HCT116 (cell line): ENCODE measurements around the gene BAZ1B. TPM values are rescaled to one million over a fixed set of nuclear protein-coding genes. Genes with fewer than 3 reads are reported as not detected.

Experiments used
- ATAC-seq: fragments of 200-7000 bp; cut with Tn5 transposase; 2 replicates; pipeline ENCODE4 v1.9.1; 2020; ENCODE audit warnings: mild to moderate bottlenecking, moderate library complexity
- BruUV-seq: library from RNA; stranded (reverse); fragments of 400-500 nt; replicated peaks from 2 replicates; lab custom pipeline; 2021; lab: Mats Ljungman, UMichigan
- CTCF ChIA-PET: fragments of 300-600 bp; sonication (Branson Sonifier 250); formaldehyde crosslinking; loops from one replicate; lab custom pipeline; 2021; ENCODE audit warnings: antibody characterized with exemption; lab: Charles Lee
- POLR2A ChIA-PET: fragments of 300-600, 350-600 bp; sonication (Branson Sonifier 250); formaldehyde crosslinking; loops from one replicate; lab custom pipeline; 2021; ENCODE audit warnings: antibody characterized with exemption; lab: Charles Lee
- RAD21 ChIA-PET, 2 experiments: fragments of 300-600 bp; sonication (Branson Sonifier 250); formaldehyde crosslinking; loops; one replicate each; lab custom pipeline; 2023; ENCODE audit warnings: low total read pairs in 2 of 2; ENCODE audit not compliant: uncharacterized antibody in 2 of 2, unreplicated experiment in 2 of 2, low non-redundant PET in 1 of 2; lab: Charles Lee
- DNase-seq: peaks from one replicate; pipeline ENCODE4 v3.0.0-alpha.2; 2010; ENCODE audit warnings: low read depth, low spot score
- H2AFZ ChIP-seq: fragments of 200-600 bp; shearing (Covaris generic), sonication (generic); 2 replicates; pipeline ENCODE4 v1.6.1; 2017; ENCODE audit warnings: low read depth, mixed run types, mixed read lengths, antibody characterized with exemption, low read length; ENCODE audit not compliant: poor library complexity, severe bottlenecking
- H3K27ac ChIP-seq: 2 replicates; pipeline ENCODE4 v1.5.1; 2012; ENCODE audit warnings: low read depth, low read length
- H3K27me3 ChIP-seq: fragments of 200-600 bp; sonication (generic); 2 replicates; pipeline ENCODE4 v1.6.1; 2016; ENCODE audit warnings: mixed run types, low read length, mixed read lengths; ENCODE audit not compliant: insufficient read depth
- H3K36me3 ChIP-seq, 2 experiments: fragments of 200-500 bp in 1 of 2; fragments of 200-600 bp in 1 of 2; sonication (Bioruptor generic) in 1 of 2; sonication (generic) in 1 of 2; 2 replicates each; pipeline versions ENCODE4 v1.5.1 to v1.6.1; 2014 to 2016; ENCODE audit warnings: low read length in 2 of 2, inconsistent platforms in 1 of 2, mixed read lengths in 1 of 2, mixed run types in 1 of 2; ENCODE audit not compliant: insufficient read depth in 2 of 2, control insufficient read depth in 1 of 2
- H3K4me1 ChIP-seq, 2 experiments: fragments of 200-600 bp in 1 of 2; sonication (generic) in 1 of 2; 2 replicates each; pipeline versions ENCODE4 v1.5.1 to v1.6.1; 2012 to 2017; ENCODE audit warnings: low read length in 2 of 2, inconsistent platforms in 1 of 2, mild to moderate bottlenecking in 1 of 2, mixed read lengths in 1 of 2, mixed run types in 1 of 2, moderate library complexity in 1 of 2; ENCODE audit not compliant: insufficient read depth in 2 of 2, control insufficient read depth in 1 of 2
- H3K4me2 ChIP-seq: fragments of 200-600 bp; sonication (generic); 2 replicates; pipeline ENCODE4 v1.6.1; 2017; ENCODE audit warnings: mixed run types, low read length, mixed read lengths
- H3K4me3 ChIP-seq, 2 experiments: fragments of 200-600 bp in 1 of 2; sonication (generic) in 1 of 2; replicated peaks in 1 of 2; 2 replicates each; pipeline ENCODE4 v1.5.1; 2011 to 2016; ENCODE audit warnings: low read length in 2 of 2, control low read depth in 1 of 2, low read depth in 1 of 2, mild to moderate bottlenecking in 1 of 2, mixed read lengths in 1 of 2, mixed run types in 1 of 2
- H3K79me2 ChIP-seq: fragments of 200-600 bp; sonication (generic); 2 replicates; pipeline ENCODE4 v1.6.1; 2017; ENCODE audit warnings: mild to moderate bottlenecking, mixed run types, low read length, moderate library complexity, mixed read lengths; ENCODE audit not compliant: insufficient read depth
- H3K9ac ChIP-seq: fragments of 200-600 bp; sonication (generic); 2 replicates; pipeline ENCODE4 v1.6.1; 2016; ENCODE audit warnings: low read length, mixed read lengths
- H3K9me2 ChIP-seq: fragments of 200-600 bp; sonication (generic), shearing (Covaris generic); 2 replicates; pipeline ENCODE4 v1.6.1; 2017; ENCODE audit warnings: mixed run types, mild to moderate bottlenecking, moderate library complexity; ENCODE audit not compliant: insufficient read depth
- H3K9me3 ChIP-seq, 2 experiments: fragments of 200-500 bp in 1 of 2; fragments of 200-600 bp in 1 of 2; sonication (Bioruptor generic) in 1 of 2; sonication (generic) in 1 of 2; 2 replicates each; pipeline ENCODE4 v1.6.1; 2014 to 2017; ENCODE audit warnings: low read length in 2 of 2, mixed read lengths in 2 of 2, inconsistent platforms in 1 of 2, low read depth in 1 of 2, mild to moderate bottlenecking in 1 of 2, mixed run types in 1 of 2, moderate library complexity in 1 of 2; ENCODE audit not compliant: control insufficient read depth in 1 of 2, insufficient read depth in 1 of 2
- H4K20me1 ChIP-seq: fragments of 200-600 bp; sonication (generic), shearing (Covaris generic); 2 replicates; pipeline ENCODE4 v1.6.1; 2017; ENCODE audit warnings: mixed run types, mild to moderate bottlenecking, moderate library complexity; ENCODE audit not compliant: insufficient read depth
- CBX3 ChIP-seq: IDR thresholded peaks from 2 replicates; pipeline ENCODE4 v1.6.1; 2012; ENCODE audit warnings: low read depth
- CEBPB ChIP-seq: IDR thresholded peaks from 2 replicates; pipeline ENCODE4 v1.6.1; 2012; ENCODE audit warnings: low read depth
- CTCF ChIP-seq, 3 experiments: fragments of 200-600 bp in 1 of 3; sonication (generic) in 1 of 3; IDR thresholded peaks in 2 of 3; conservative IDR thresholded peaks in 1 of 3; 2 replicates each; pipeline ENCODE4 v1.5.1; 2012 to 2017; ENCODE audit warnings: low read depth in 2 of 3, low read length in 2 of 3, antibody characterized with exemption in 1 of 3, borderline replicate concordance in 1 of 3, control low read depth in 1 of 3, mild to moderate bottlenecking in 1 of 3, mixed read lengths in 1 of 3, mixed run types in 1 of 3, moderate library complexity in 1 of 3; ENCODE audit not compliant: insufficient read depth in 1 of 3
- EGR1 ChIP-seq: IDR thresholded peaks from 2 replicates; pipeline ENCODE4 v1.6.1; 2012; ENCODE audit warnings: low read depth
- EZH2 ChIP-seq: fragments of 200-600 bp; sonication (generic); IDR thresholded peaks from 2 replicates; pipeline ENCODE4 v1.6.1; 2017; ENCODE audit warnings: antibody characterized with exemption, mixed run types
- FOSL1 ChIP-seq: IDR thresholded peaks from 2 replicates; pipeline ENCODE4 v1.6.1; 2012; ENCODE audit warnings: low read depth
- JUND ChIP-seq: IDR thresholded peaks from 2 replicates; pipeline ENCODE4 v1.6.1; 2012
- MAX ChIP-seq: IDR thresholded peaks from 2 replicates; pipeline ENCODE4 v1.6.1; 2012
- POLR2A ChIP-seq: IDR thresholded peaks from 2 replicates; pipeline ENCODE4 v1.7.0; 2011; ENCODE audit warnings: borderline replicate concordance; ENCODE audit not compliant: insufficient read depth, insufficient read length; ENCODE audit errors: extremely low read depth
- POLR2AphosphoS5 ChIP-seq: IDR thresholded peaks from 2 replicates; pipeline ENCODE4 v1.6.1; 2011; ENCODE audit warnings: mild to moderate bottlenecking, low read depth, low read length, moderate library complexity
- RAD21 ChIP-seq: IDR thresholded peaks from 2 replicates; pipeline ENCODE4 v1.6.1; 2012; ENCODE audit warnings: low read depth, mild to moderate bottlenecking
- SIN3A ChIP-seq: IDR thresholded peaks from 2 replicates; pipeline ENCODE4 v1.6.1; 2012; ENCODE audit warnings: low read depth
- SP1 ChIP-seq: IDR thresholded peaks from 2 replicates; pipeline ENCODE4 v1.6.1; 2012; ENCODE audit warnings: low read depth
- SRF ChIP-seq: IDR thresholded peaks from 2 replicates; pipeline ENCODE4 v1.6.1; 2012; ENCODE audit warnings: low read depth
- TCF7L2 ChIP-seq: IDR thresholded peaks from 2 replicates; pipeline ENCODE4 v1.7.0; 2011; ENCODE audit warnings: borderline replicate concordance, inconsistent platforms; ENCODE audit not compliant: insufficient read depth, insufficient read length; ENCODE audit errors: extremely low read depth
- YY1 ChIP-seq: IDR thresholded peaks from 2 replicates; pipeline ENCODE4 v1.6.1; 2011; ENCODE audit warnings: low read length, low read depth, moderate library complexity, mild to moderate bottlenecking; ENCODE audit not compliant: insufficient replicate concordance; ENCODE audit errors: extremely low read depth
- ZBTB33 ChIP-seq: IDR thresholded peaks from 2 replicates; pipeline ENCODE4 v1.6.1; 2011; ENCODE audit warnings: mild to moderate bottlenecking, low read length, moderate library complexity; ENCODE audit not compliant: insufficient replicate concordance; ENCODE audit errors: extremely low read depth
- ZFX ChIP-seq: fragments of 450-650 bp; IDR thresholded peaks from 2 replicates; pipeline ENCODE4 v1.6.1; 2017
- ZNF274 ChIP-seq: fragments of 200-500 bp; sonication (Bioruptor generic); IDR thresholded peaks from 2 replicates; pipeline ENCODE4 v1.6.1; 2014; ENCODE audit warnings: mild to moderate bottlenecking, low read depth, low read length, inconsistent platforms
- intact Hi-C: fragments of 100-400 bp; cut with micrococcal nuclease; formaldehyde crosslinking; loops from 2 replicates; pipeline ENCODE4 v1.10.0; 2022
- total RNA-seq: library from RNA; stranded (reverse); gene quantifications from one replicate; pipeline ENCODE4 v1.2.1, GENCODE V29; 2021; ENCODE audit not compliant: unreplicated experiment

The BAZ1B gene
- total RNA-seq, 1 experiment from 2014 or later, result 81.1 TPM

GRCh38 chr7:73549176-73549575, 27.1 kb upstream of the BAZ1B start:
- no peaks in the 10 kb centered on the region for H3K9me3 ChIP-seq
- H4K20me1 ChIP-seq, result no peaks in the 10 kb centered on the region
- H3K4me2 ChIP-seq, result no peak overlapping the region
- TF ChIP-seq JUND (no peak), POLR2A (no peak), FOSL1 (no peak), YY1 (no peak)
- ChIA-PET POLR2A (interaction anchor here (1.4 kb wide), 1 partner anchor 11 kb away, joined by 3 read pairs; no protein-coding TSS in a partner anchor), CTCF (no interaction called here), RAD21 (no interaction called here)
- H3K9me2 ChIP-seq, result no peaks in the 10 kb centered on the region
- H3K27ac ChIP-seq, result no peak overlapping the region
- ATAC-seq (no peak), DNase-seq (no peak)
- TSS peak; percentile 16 for BruUV-seq
- H3K36me3 ChIP-seq, result peaks cover 15 to 22% of the 10 kb centered on the region in 2 experiments
- H3K4me3 ChIP-seq, result no peak overlapping the region
- H3K9ac ChIP-seq, result no peak overlapping the region
- no peaks in the 10 kb centered on the region for H3K27me3 ChIP-seq
- 0 out of 4 replicates have a peak, but pooled peaks cover 0 to 8% of the 10 kb centered on the region in 2 experiments for H3K4me1 ChIP-seq
- H2AFZ ChIP-seq, result no peak overlapping the region
- H3K79me2 ChIP-seq, result peaks cover 89% of the 10 kb centered on the region
- intact Hi-C loops, result no loop called here

GRCh38 chr7:73547841-73548240, 25.7 kb upstream of the BAZ1B start:
- CTCF ChIA-PET, result no interaction called here
- no peak for TF ChIP-seq CEBPB
- no peak for TF ChIP-seq EZH2
- TF ChIP-seq FOSL1, result no peak
- no peak for TF ChIP-seq ZNF274
- TF ChIP-seq EGR1, result no peak
- TF ChIP-seq SIN3A, result no peak
- TF ChIP-seq MAX, result no peak
- TF ChIP-seq TCF7L2, result no peak
- TF ChIP-seq RAD21, result no peak
- no peak for TF ChIP-seq CBX3
- TF ChIP-seq POLR2AphosphoS5, result no peak
- no peak for TF ChIP-seq JUND
- no peak for TF ChIP-seq CTCF (IDR thresholded peaks at IDR 0.05 in 2 of 3, conservative IDR thresholded peaks at IDR 0.05 in 1 of 3; ENCODE audit: borderline replicate concordance in 1 of 3, insufficient read depth in 1 of 3, low read depth in 2 of 3, low read length in 2 of 3)
- TF ChIP-seq ZFX, result no peak
- no peak for TF ChIP-seq SP1
- TF ChIP-seq SRF, result no peak
- no peak for TF ChIP-seq ZBTB33

More at GRCh38 chr7:73547841-73548240, 25.7 kb upstream of the BAZ1B start:
- H3K27ac ChIP-seq, result no peak overlapping the region
- ChIA-PET POLR2A (interaction anchor here (1.4 kb wide), 1 partner anchor 9 kb away, joined by 3 read pairs; the partner anchor contains the start of gene BCL7B), RAD21 (no interaction called here)
- BruUV-seq, result no TSS peak
- H3K4me2 ChIP-seq, result no peak overlapping the region
- 0 out of 4 replicates have a peak, but pooled peaks cover 0 to 8% of the 10 kb centered on the region in 2 experiments for H3K4me1 ChIP-seq
- H2AFZ ChIP-seq, result no peak overlapping the region
- no peak overlapping the region for H3K9ac ChIP-seq
- no peak for ATAC-seq
- no peaks in the 10 kb centered on the region for H3K27me3 ChIP-seq
- no peaks in the 10 kb centered on the region for H3K9me3 ChIP-seq
- intact Hi-C loops, result no loop called here
- peaks cover 13 to 27% of the 10 kb centered on the region in 2 experiments for H3K36me3 ChIP-seq
- H3K9me2 ChIP-seq, result no peaks in the 10 kb centered on the region
- peaks cover 89% of the 10 kb centered on the region for H3K79me2 ChIP-seq
- H3K4me3 ChIP-seq, result no peak overlapping the region
- H4K20me1 ChIP-seq, result no peaks in the 10 kb centered on the region
- no peak for DNase-seq
